HG03378 (cell line): ENCODE measurements around the gene FAM204A.

ENCODE experiments used
- ATAC-seq: cut with Tn5 transposase; IDR thresholded peaks from one replicate; pipeline ENCODE4 v1.9.1; 2021; ENCODE audit warnings: mild to moderate bottlenecking, moderate library complexity; ENCODE audit not compliant: unreplicated experiment

The FAM204A gene

DNA sequence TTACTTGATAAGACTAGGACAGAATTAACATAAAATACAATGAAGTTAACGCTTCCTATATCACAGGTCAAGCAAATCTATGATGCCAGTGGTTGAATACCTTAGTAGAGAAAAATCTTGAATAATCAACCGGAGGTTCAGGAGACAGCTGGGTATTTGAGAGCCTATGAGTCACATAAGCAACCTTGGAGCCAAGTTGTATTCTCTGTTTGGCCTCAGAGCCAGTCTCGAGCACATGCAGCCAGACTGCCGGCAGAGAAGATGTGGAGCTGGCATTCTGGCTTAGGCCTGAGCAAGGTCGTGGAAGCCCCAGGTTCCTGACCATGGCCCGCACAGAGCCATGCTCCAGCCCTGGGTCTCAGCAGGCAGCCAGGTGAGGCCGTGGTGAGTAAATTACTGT is 90.3 kb downstream of the FAM204A start:
- ATAC-seq = no peak

DNA sequence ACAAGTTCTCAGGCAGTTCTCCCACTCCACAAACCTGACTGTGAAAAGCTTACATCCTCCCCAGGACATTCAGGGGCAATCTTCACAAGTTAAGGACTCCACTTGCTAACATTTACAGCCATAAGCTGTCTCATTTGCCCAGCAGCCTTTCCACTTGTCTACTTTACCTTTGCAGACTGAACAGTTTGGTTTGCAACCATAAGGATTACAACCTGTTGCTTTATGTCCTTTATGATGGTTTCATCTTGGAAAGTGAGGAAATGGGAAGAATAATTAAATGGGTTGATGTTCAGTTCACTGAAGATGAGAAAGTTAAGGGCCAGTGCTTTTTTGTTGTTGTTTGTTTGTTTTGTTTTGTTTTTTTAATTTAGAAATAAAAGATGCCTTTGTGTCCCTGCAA is 92.4 kb downstream of the FAM204A start:
- no peak for ATAC-seq
